Stimulated activated CD4-positive, alpha-beta T cell treated with anti-CD3 and anti-CD28 coated beads, Interleukin-15, amount 100 ng/mL, for 24 hours (primary cell): ENCODE data around the gene RGS12.

ENCODE experiments used
- DNase-seq: peaks from one replicate; pipeline ENCODE4 v3.0.0-alpha.2; 2020

RGS12 gene

DNA sequence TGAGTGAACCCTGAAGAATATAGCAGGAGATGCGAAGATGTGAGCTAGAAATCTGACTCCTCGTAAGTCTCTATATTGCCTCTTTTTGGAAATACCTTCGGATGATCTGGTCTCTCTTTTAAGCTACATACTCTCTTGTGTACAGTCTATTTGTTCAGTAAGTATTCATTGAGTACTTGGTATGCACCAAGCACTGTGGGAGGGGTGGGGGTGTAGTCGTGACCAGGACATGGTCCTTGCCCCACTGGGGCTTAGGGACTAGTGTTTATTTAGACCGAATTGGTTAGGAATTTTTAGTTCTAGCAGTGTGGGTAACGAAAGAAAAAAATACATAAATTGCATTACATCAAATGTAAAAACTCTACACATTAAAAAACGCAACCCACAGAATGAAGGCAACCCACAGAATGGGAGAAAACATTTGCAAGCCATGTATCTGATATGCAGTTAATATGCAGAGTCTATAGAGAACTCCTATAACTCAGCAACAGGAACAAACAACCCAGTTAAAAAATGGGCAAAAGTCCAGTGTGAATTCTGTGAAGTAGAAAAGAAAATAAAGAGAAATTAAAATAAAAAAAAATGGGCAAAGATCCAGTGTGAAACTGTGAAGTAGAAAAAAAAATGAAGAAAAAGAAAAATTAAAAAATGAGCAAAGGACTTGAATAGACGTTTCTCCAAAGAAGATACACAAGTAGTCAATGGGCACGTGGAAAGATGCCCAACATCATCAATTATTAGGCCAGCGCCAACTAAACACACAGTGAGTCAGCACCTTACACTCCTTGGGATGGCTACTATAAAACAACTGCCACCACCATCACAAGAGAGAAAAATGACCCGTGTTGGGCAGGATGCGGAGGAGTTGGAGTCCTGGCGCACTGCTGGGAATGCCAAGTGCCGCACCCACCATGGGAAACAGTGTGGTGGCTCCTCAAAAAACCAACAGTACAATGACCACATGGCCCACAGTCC, 43.8 kb downstream of the RGS12 start:
- DNase-seq, result no peak

DNA sequence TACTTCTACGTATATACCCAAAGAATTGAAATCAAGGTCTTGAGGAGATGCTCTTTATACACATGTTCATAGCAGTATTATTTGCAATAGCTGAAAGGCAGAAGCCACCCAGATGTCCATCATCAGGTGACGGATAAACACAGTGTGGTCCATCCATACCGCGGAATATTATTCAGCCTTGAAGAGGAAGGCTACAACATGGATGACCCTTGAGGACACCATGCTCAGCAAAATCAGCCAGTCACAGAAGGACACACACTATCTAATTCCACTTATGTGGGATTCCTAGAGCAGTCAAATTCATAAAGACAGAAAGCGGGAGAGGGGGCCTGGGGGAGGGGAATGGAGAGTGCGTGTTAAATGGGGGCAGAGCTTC, 44.5 kb downstream of the RGS12 start:
- DNase-seq, result no peak

DNA sequence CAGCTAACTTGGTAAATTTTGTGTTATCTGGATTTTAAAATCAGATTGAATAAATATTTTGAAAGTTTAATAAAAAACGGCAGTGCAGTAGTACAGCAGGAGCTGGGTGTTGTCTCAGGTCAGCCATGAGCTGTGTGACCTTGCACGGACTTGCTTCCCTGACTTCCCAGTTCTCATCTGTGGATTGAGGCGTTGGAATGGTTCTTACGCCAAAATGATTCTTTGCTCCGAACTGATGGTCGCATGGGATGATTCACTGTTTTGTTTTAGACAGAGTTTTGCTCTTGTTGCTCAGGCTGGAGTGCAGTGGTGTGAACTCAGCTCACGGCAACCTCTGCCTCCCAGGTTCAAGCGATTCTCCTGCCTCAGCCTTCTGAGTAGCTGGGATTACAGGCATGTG, 45.0 kb downstream of the RGS12 start:
- DNase-seq, result no peak

DNA sequence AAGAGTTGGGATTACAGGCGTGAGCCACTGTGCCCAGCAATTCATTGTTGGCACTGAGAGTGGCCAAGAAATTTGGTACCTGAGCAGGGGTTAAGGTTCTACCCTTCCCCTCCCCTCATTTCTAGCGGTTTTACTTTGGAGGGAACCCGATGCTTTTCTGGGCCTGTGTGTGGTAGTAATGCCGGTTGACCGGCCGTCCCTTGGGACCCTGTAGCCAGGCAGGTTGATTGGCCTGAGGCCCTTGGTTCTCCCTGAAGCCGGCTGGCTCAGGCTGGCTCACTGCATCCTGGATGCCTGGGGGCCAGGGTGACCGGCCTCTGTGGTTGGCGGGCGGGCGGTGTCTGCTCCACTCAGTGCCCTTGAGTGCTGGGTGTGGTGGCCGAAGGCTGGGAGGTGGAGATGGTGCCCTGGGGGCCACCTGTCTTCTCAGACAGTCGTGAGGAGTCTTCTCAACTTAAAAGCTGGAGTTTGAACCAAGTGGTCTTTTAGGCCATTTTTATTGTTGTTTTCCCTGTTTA, 45.6 kb downstream of the RGS12 start:
- no peak for DNase-seq

DNA sequence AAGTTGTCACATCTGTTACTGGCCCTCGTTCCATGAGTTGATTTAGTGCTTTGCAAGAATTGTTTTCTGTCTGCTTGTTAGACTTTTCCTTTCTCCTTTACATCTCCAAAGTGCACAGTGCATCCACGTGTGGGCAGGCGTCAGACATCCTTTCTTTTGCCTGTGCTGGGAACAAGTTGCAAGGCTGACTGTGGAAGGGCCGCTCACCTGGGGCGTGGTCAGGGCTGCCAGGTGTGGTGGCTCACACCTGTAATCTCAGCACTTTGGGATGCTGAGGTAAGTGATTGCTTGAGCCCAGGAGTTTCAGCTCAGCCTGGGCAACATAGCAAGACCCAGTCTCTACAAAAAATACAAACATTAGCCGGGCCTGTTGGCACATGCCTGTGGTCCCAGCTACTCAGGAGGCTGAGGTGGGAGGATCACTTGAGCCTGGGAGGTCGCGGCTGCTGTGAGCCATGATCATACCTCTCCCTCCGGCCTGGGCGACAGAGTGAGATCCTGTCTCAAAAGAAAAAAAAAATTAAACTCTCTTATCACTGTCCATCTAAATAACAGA, 46.2 kb downstream of the RGS12 start:
- no peak for DNase-seq

DNA sequence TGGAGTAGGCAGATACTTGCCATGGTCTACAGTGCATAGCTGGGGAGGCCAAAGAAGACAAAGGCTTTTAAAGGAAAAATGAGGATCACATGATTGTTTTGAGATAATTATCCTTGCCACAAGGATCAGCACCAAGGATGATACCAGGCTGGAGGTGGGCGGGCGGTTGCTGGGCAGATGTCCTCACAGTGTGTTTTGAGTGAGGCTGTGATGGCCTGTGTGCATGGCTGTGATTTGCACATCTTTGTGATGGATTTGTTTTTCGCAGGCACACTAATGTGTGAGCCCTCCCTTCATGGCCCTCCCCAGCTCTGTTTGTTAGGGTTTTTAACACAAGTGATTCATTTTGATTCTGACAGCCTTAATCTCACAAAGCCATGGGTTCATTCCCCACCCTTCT, 46.8 kb downstream of the RGS12 start:
- DNase-seq, result no peak

DNA sequence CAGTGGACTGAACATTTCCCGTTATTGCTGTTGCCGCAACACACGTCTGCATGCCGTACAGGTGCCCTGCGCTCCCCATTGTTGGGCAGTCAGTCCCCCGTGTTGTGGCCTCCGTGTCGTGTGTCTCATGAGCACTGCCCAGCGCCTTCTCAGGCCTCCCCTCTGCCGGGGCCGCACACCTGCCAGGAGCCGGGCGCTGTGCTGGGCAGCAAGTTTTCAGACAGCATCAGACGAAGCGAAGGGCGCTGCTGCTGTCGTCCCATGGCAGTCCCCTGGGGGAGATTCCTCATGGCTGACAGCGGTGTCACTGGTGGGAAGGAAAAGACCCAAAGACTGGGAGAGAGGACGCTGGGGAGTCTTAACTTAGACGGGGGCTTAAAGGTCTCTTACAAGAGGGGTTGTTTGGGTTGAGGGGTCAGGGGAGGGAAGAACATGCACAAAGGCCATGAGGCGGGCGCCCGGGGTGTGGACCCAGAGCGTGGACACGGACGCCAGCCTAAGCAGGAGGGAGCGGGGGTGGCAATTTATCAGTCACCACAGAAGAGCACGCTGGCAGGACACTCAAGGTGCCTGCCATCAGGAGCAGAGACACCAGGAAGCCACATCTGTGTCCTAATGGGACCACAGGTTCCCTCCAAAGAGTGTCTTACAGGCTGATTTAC, 47.3 kb downstream of the RGS12 start:
- no peak for DNase-seq

DNA sequence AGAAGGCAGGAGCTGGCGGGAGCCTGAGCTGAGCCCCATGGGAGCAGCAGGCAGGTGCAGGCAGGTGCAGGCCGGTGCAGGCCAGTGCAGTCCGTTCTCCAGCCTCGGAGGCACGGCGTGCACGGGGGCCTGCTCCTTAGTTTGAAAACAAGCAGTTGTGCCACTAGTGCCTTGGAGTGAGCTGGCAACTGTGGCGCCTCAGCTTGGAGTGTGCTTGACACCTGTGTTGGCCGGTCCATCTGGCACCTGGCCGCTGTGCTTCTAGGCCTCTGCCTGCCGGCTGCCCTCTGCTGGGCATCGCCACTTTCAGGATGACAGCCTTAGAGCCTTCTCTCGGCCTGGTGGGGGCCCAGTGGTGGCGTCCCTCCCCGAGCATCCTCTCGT, 47.9 kb downstream of the RGS12 start:
- DNase-seq, result no peak

DNA sequence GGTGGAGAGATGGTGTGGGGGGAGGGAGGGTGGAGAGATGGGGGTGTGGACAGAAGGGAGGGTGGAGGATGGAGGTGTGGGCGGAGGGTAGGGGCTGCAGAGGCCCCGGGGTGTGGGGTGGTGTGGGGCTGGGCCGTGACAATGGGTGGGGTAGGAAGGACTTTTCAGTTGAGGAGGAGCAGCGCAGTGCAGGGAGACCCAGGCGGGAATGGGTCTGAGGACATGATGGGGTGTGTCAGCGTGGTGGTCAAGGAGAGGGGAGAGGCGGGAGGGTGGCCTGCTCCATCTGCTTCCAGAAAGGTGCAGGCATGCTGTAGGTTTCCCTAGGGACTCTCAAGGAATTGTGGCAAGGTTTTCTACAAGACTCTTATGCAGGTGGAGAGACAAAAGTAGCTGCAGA, 48.9 kb downstream of the RGS12 start:
- DNase-seq, result no peak

DNA sequence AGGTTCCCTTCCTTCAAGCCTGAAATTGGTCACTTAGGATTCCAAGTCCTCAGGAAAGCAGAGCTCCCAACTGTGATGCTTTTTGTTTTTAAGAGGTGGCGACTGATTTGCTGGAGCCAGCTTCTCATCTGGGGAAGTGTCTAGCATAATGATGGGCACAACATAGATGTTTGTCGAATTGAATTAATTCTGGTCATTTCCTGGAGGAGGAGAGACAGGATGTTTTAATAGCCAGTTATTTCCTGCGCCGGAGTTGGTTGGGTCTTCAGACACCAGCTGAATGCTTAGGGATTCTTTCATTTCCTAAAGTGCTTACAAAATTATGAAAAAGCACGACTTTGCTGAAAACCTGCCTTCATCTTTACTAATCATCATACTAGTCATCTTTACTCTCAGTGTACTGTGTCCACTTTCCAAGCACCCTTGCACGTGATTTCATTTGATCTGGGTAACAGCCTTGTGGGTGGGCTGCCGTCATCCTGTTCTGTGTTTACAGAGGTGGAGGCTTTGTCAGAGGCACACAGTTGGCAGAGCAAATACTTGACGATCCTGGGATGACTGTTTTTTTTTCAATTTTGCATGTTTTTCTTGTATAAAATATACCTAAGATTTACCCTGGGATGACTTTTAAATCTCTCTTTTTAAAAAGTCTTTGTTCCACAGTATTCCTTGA, 49.5 kb downstream of the RGS12 start:
- DNase-seq, result no peak
